Ishikawa (cell line): ENCODE data around the gene HSD3B2.

Experiments
- CEBPB ChIP-seq: IDR thresholded peaks from 2 replicates; pipeline ENCODE4 v1.6.1; 2012
- CREB1 ChIP-seq: IDR thresholded peaks from 2 replicates; pipeline ENCODE4 v1.6.1; 2012; ENCODE audit warnings: low read depth
- EGR1 ChIP-seq: IDR thresholded peaks from 2 replicates; pipeline ENCODE4 v1.6.1; 2012
- EP300 ChIP-seq: IDR thresholded peaks from 2 replicates; pipeline ENCODE4 v1.6.1; 2012; ENCODE audit warnings: borderline replicate concordance
- FOXM1 ChIP-seq: IDR thresholded peaks from 2 replicates; pipeline ENCODE4 v1.6.1; 2012; ENCODE audit warnings: low read depth, borderline replicate concordance
- NFIC ChIP-seq: IDR thresholded peaks from 2 replicates; pipeline ENCODE4 v1.6.1; 2012
- RAD21 ChIP-seq: IDR thresholded peaks from 2 replicates; pipeline ENCODE4 v1.6.1; 2012; ENCODE audit warnings: low read depth
- TCF12 ChIP-seq: IDR thresholded peaks from 2 replicates; pipeline ENCODE4 v1.6.1; 2012; ENCODE audit warnings: low read depth
- TF ChIP-seq, protein P1 (sequence below): IDR thresholded peaks from 2 replicates; pipeline ENCODE4 v1.6.1; 2012
- TF ChIP-seq, protein P2 (sequence below): IDR thresholded peaks from 2 replicates; pipeline ENCODE4 v1.6.1; 2012

DNA sequence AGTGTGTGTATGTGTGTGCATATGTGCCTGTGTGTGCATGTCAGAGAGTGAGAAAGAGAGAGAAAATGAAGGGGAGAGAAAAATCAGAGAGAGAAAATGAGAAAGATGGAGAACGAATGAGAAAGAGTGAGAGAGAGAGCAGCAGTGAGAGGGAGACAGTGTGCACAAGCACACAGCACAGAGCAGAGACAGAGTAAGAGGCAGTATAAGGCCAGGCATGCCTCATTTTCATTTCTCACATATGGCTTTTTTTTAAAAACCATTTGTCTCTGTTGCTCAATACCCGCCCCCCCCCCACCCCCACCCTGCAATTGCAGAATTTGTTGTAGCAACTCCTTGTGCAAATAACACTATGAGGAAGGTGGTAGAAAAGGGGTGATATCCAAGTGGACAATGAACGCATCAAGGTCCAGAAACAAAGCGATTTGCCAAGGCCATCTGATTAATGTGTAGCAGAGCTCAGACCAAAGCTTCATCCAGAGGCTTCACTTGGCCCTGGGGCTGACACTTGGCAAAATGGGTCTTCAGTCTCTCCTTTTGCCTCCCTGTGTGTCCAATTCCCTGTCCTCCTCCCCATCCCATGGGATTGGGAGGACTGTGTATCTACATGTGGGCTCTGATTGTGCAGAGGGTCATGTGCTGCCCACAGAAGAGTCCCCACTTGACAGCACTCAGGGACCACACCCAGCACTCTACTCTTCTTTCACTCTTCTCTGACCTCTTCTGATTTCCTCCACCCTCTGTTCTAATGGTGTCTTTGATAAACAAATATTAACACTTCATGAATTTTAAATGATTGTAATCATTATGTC is 53.1 kb downstream of the HSD3B2 start:
- TF ChIP-seq, protein P1, sequence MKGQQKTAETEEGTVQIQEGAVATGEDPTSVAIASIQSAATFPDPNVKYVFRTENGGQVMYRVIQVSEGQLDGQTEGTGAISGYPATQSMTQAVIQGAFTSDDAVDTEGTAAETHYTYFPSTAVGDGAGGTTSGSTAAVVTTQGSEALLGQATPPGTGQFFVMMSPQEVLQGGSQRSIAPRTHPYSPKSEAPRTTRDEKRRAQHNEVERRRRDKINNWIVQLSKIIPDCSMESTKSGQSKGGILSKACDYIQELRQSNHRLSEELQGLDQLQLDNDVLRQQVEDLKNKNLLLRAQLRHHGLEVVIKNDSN, result no peak
- no peak for TF ChIP-seq FOXM1
- TF ChIP-seq TCF12, result no peak
- TF ChIP-seq NFIC, result no peak
- TF ChIP-seq, protein P2, sequence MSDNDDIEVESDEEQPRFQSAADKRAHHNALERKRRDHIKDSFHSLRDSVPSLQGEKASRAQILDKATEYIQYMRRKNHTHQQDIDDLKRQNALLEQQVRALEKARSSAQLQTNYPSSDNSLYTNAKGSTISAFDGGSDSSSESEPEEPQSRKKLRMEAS, result no peak
- no peak for TF ChIP-seq CEBPB
- TF ChIP-seq EGR1, result no peak
- TF ChIP-seq RAD21, result no peak
- no peak for TF ChIP-seq EP300
- no peak for TF ChIP-seq CREB1
